Measurements from ENCODE around the gene ST14. TPM values are rescaled to one million over a fixed set of nuclear protein-coding genes. Genes with fewer than 3 reads are reported as not detected.

ST14 gene
- total RNA-seq, 1 experiment from 2014 or later = 33.9 TPM

- TF ChIP-seq AR (CRISPR knock-in tag; IDR thresholded peaks at IDR 0.05) (no peak), GTF2I (CRISPR knock-in tag; conservative IDR thresholded peaks at IDR 0.05) (no peak), ZSCAN18 (CRISPR knock-in tag; IDR thresholded peaks at IDR 0.05) (no peak), KAT7 (CRISPR knock-in tag; IDR thresholded peaks at IDR 0.05; ENCODE audit: borderline replicate concordance) (no peak), ZNF416 (CRISPR knock-in tag; IDR thresholded peaks at IDR 0.05) (no peak), FOXP1 (CRISPR knock-in tag; IDR thresholded peaks at IDR 0.05; ENCODE audit: borderline replicate concordance) (no peak), HMGXB4 (CRISPR knock-in tag; IDR thresholded peaks at IDR 0.05) (no peak)
Observed at GRCh38 chr11:130180896-130181294, 21.3 kb downstream of the ST14 start (continued).

GRCh38 chr11:130181295-130182272, 22.0 kb downstream of the ST14 start:
- Mint-ChIP-seq H3K4me3 (no peak overlapping the region), H3K27me3 (ENCODE audit: low read depth) (no peaks in the 10 kb centered on the region), H3K27ac (no peak overlapping the region), H3K4me1 (peaks cover 16% of the 10 kb centered on the region), H3K36me3 (no peaks in the 10 kb centered on the region), H3K9me3 (no peaks in the 10 kb centered on the region)
- POLR2A ChIA-PET = interaction anchor here (0.8 kb wide), 1 partner anchor 35 kb away, joined by 3 read pairs; no protein-coding TSS in a partner anchor
- TF ChIP-seq HMGA2 (CRISPR knock-in tag; IDR thresholded peaks at IDR 0.05) (no peak), NFATC4 (CRISPR knock-in tag; IDR thresholded peaks at IDR 0.05) (no peak), ZNF121 (CRISPR knock-in tag; IDR thresholded peaks at IDR 0.05) (no peak), IRF1 (CRISPR knock-in tag; IDR thresholded peaks at IDR 0.05) (no peak), GABPB1 (CRISPR knock-in tag; IDR thresholded peaks at IDR 0.05) (peak; percentile 68; the same call in 1 of the 2 replicates)
- CTCF ChIA-PET = interaction anchor here (0.6 to 0.7 kb wide), 3 partner anchors 21 to 309 kb away, joined by 3 read pairs; no protein-coding TSS in a partner anchor
- no peak for DNase-seq (ENCODE audit: low spot score)
- no peak for ATAC-seq

GRCh38 chr11:130183878-130184610, 24.5 kb downstream of the ST14 start:
- ChIA-PET CTCF (interaction anchor here (0.6 to 1.9 kb wide), 4 partner anchors 29 to 732 kb away, joined by 3 to 6 read pairs (median 4); partner anchors contain the start of gene SNX19), POLR2A (interaction anchor here (0.7 kb wide), 1 partner anchor 199 kb away, joined by 3 read pairs; no protein-coding TSS in a partner anchor)
- DNase-seq (ENCODE audit: low spot score) = no peak
- Mint-ChIP-seq H3K36me3 (no peaks in the 10 kb centered on the region), H3K4me1 (peaks cover 13% of the 10 kb centered on the region), H3K4me3 (no peak overlapping the region), H3K27ac (no peak overlapping the region), H3K27me3 (ENCODE audit: low read depth) (no peaks in the 10 kb centered on the region), H3K9me3 (no peaks in the 10 kb centered on the region)
- ATAC-seq = no peak
- no peak for TF ChIP-seq ZNF532 (CRISPR knock-in tag; IDR thresholded peaks at IDR 0.05; ENCODE audit: borderline replicate concordance)
- no peak for TF ChIP-seq OVOL2 (CRISPR knock-in tag; IDR thresholded peaks at IDR 0.05; ENCODE audit: borderline replicate concordance)
- no peak for TF ChIP-seq FOXP1 (CRISPR knock-in tag; IDR thresholded peaks at IDR 0.05; ENCODE audit: borderline replicate concordance)
- no peak for TF ChIP-seq TP53 (CRISPR knock-in tag; IDR thresholded peaks at IDR 0.05)
- no peak for TF ChIP-seq SOX15 (CRISPR knock-in tag; IDR thresholded peaks at IDR 0.05)
- no peak for TF ChIP-seq AR (CRISPR knock-in tag; IDR thresholded peaks at IDR 0.05)
